Subcutaneous adipose tissue (tissue), 4 donors: ENCODE data around the gene RPL41. TPM values are rescaled to one million over a fixed set of nuclear protein-coding genes. Genes with fewer than 3 reads are reported as not detected.

Experiments
- CTCF ChIP-seq: fragments of 450-650 bp; IDR thresholded peaks from one replicate; pipeline ENCODE4 v1.5.1; 2016; ENCODE audit warnings: low read depth, mild to moderate bottlenecking, control low read depth, antibody characterized with exemption, moderate library complexity
- total RNA-seq, 4 donors: library from RNA; depleted of rRNA; stranded (reverse); fragments of >200 nt; gene quantifications; one replicate each; pipeline ENCODE4 v1.1.0, GENCODE V29; 2016

Gene RPL41
- total RNA-seq, 4 donors from 2014 or later: 2,735 to 3,575 (median 3,131) TPM

- TF ChIP-seq CTCF: no peak
Observed at GRCh38 chr12:56122637-56123036, 6.2 kb downstream of the RPL41 start.

GRCh38 chr12:56124133-56124532 lies 7.7 kb downstream of the RPL41 start:
- TF ChIP-seq CTCF: no peak

GRCh38 chr12:56126732-56127239 lies 10.4 kb downstream of the RPL41 start:
- no peak for TF ChIP-seq CTCF

GRCh38 chr12:56127485-56127887 lies 11.1 kb downstream of the RPL41 start:
- no peak for TF ChIP-seq CTCF

- no peak for TF ChIP-seq CTCF
Observed at GRCh38 chr12:56127888-56128669, 11.6 kb downstream of the RPL41 start, which contains the start of gene ESYT1. ESYT1 (plus strand) TSS chr12:56128267; CDS start chr12:56128320, 53 bp downstream.

GRCh38 chr12:56128670-56129205 lies 12.3 kb downstream of the RPL41 start:
- TF ChIP-seq CTCF: no peak

- TF ChIP-seq CTCF: no peak
Observed at GRCh38 chr12:56129206-56129941, 12.9 kb downstream of the RPL41 start.
